ENCODE measurements around the gene ENOX1.

DNA sequence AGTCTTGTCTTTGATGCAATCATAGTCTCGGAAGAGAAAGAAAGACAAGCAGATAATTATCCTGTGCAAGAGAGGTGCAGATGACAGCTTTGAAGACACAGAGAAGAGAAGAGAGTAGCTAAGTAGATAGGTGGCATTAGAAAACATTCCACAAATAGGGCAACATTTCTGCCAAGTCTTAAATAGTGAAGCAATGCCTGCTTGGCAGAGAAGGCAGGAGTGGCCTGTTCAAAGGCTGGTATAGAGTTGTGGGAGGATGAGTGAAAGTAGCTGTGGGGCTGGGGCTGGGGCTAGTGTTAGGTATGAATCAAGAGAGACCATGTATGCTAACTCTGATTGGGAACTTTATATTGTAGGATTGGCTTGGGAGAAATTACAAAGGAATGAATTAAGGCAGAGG lies 457.9 kb downstream of the ENOX1 start:
- TF ChIP-seq, protein P1, sequence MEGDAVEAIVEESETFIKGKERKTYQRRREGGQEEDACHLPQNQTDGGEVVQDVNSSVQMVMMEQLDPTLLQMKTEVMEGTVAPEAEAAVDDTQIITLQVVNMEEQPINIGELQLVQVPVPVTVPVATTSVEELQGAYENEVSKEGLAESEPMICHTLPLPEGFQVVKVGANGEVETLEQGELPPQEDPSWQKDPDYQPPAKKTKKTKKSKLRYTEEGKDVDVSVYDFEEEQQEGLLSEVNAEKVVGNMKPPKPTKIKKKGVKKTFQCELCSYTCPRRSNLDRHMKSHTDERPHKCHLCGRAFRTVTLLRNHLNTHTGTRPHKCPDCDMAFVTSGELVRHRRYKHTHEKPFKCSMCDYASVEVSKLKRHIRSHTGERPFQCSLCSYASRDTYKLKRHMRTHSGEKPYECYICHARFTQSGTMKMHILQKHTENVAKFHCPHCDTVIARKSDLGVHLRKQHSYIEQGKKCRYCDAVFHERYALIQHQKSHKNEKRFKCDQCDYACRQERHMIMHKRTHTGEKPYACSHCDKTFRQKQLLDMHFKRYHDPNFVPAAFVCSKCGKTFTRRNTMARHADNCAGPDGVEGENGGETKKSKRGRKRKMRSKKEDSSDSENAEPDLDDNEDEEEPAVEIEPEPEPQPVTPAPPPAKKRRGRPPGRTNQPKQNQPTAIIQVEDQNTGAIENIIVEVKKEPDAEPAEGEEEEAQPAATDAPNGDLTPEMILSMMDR (IDR thresholded peaks at IDR 0.05 in 2 of 3, conservative IDR thresholded peaks at IDR 0.05 in 1 of 3; ENCODE audit: insufficient read depth in 2 of 3, low read depth in 1 of 3, low read length in 3 of 3): no peak
- TF ChIP-seq, protein P2, sequence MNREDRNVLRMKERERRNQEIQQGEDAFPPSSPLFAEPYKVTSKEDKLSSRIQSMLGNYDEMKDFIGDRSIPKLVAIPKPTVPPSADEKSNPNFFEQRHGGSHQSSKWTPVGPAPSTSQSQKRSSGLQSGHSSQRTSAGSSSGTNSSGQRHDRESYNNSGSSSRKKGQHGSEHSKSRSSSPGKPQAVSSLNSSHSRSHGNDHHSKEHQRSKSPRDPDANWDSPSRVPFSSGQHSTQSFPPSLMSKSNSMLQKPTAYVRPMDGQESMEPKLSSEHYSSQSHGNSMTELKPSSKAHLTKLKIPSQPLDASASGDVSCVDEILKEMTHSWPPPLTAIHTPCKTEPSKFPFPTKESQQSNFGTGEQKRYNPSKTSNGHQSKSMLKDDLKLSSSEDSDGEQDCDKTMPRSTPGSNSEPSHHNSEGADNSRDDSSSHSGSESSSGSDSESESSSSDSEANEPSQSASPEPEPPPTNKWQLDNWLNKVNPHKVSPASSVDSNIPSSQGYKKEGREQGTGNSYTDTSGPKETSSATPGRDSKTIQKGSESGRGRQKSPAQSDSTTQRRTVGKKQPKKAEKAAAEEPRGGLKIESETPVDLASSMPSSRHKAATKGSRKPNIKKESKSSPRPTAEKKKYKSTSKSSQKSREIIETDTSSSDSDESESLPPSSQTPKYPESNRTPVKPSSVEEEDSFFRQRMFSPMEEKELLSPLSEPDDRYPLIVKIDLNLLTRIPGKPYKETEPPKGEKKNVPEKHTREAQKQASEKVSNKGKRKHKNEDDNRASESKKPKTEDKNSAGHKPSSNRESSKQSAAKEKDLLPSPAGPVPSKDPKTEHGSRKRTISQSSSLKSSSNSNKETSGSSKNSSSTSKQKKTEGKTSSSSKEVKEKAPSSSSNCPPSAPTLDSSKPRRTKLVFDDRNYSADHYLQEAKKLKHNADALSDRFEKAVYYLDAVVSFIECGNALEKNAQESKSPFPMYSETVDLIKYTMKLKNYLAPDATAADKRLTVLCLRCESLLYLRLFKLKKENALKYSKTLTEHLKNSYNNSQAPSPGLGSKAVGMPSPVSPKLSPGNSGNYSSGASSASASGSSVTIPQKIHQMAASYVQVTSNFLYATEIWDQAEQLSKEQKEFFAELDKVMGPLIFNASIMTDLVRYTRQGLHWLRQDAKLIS (CRISPR knock-in tag; IDR thresholded peaks at IDR 0.05): no peak
